Parathyroid adenoma (tissue), 2 donors: ENCODE measurements around the gene NOTCH1.
A peak's percentile ranks its signal among the peaks of the same experiment; 100 is the strongest.

ENCODE experiments used
- H2AFZ ChIP-seq: fragments of 300-600 bp; sonication (generic); one replicate; pipeline ENCODE4 v1.7.0; 2017; ENCODE audit warnings: antibody characterized with exemption, mild to moderate bottlenecking
- H3K27ac ChIP-seq: fragments of 300-600 bp; sonication (generic); one replicate; pipeline ENCODE4 v1.7.0; 2017
- H3K27me3 ChIP-seq: fragments of 300-600 bp; sonication (generic); one replicate; pipeline ENCODE4 v1.7.0; 2017; ENCODE audit warnings: low read length; ENCODE audit not compliant: control insufficient read depth, insufficient read depth
- H3K36me3 ChIP-seq: fragments of 300-600 bp; sonication (generic); one replicate; pipeline ENCODE4 v1.7.0; 2017; ENCODE audit warnings: low read length; ENCODE audit not compliant: control insufficient read depth, insufficient read depth
- H3K4me1 ChIP-seq: fragments of 300-600 bp; sonication (generic); one replicate; pipeline ENCODE4 v1.7.0; 2017; ENCODE audit warnings: control low read depth
- H3K4me2 ChIP-seq: fragments of 300-600 bp; sonication (generic); one replicate; pipeline ENCODE4 v1.7.0; 2017; ENCODE audit warnings: low read length
- H3K4me3 ChIP-seq: fragments of 300-600 bp; sonication (generic); one replicate; pipeline ENCODE4 v1.7.0; 2017; ENCODE audit warnings: low read depth, low read length
- H3K79me2 ChIP-seq: fragments of 300-600 bp; sonication (generic); one replicate; pipeline ENCODE4 v1.7.0; 2017; ENCODE audit warnings: control low read depth
- H3K9ac ChIP-seq: fragments of 300-600 bp; sonication (generic); one replicate; pipeline ENCODE4 v1.7.0; 2017; ENCODE audit warnings: mild to moderate bottlenecking
- H3K9me3 ChIP-seq: fragments of 300-600 bp; sonication (generic); one replicate; pipeline ENCODE4 v1.7.0; 2017; ENCODE audit warnings: low read length; ENCODE audit not compliant: control insufficient read depth
- TF ChIP-seq, protein P1 (sequence below): fragments of 300-600 bp; sonication (generic); IDR thresholded peaks from one replicate; pipeline ENCODE4 v1.7.0; 2017; ENCODE audit warnings: antibody characterized with exemption, mild to moderate bottlenecking
- donor health status: primary hyperparathyroidism.

Gene NOTCH1

GRCh38 chr9:136486823-136487620 is 58.8 kb downstream of the NOTCH1 start:
- no peak overlapping the region for H3K4me3 ChIP-seq
- H3K36me3 ChIP-seq: no peaks in the 10 kb centered on the region
- TF ChIP-seq, protein P1, sequence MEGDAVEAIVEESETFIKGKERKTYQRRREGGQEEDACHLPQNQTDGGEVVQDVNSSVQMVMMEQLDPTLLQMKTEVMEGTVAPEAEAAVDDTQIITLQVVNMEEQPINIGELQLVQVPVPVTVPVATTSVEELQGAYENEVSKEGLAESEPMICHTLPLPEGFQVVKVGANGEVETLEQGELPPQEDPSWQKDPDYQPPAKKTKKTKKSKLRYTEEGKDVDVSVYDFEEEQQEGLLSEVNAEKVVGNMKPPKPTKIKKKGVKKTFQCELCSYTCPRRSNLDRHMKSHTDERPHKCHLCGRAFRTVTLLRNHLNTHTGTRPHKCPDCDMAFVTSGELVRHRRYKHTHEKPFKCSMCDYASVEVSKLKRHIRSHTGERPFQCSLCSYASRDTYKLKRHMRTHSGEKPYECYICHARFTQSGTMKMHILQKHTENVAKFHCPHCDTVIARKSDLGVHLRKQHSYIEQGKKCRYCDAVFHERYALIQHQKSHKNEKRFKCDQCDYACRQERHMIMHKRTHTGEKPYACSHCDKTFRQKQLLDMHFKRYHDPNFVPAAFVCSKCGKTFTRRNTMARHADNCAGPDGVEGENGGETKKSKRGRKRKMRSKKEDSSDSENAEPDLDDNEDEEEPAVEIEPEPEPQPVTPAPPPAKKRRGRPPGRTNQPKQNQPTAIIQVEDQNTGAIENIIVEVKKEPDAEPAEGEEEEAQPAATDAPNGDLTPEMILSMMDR: no peak
- H3K4me1 ChIP-seq: no peaks in the 10 kb centered on the region
- no peaks in the 10 kb centered on the region for H3K9me3 ChIP-seq
- H2AFZ ChIP-seq: no peak overlapping the region
- H3K79me2 ChIP-seq: no peaks in the 10 kb centered on the region
- H3K27ac ChIP-seq: no peak overlapping the region
- H3K27me3 ChIP-seq: no peaks in the 10 kb centered on the region
- no peak overlapping the region for H3K4me2 ChIP-seq
- no peak overlapping the region for H3K9ac ChIP-seq

DNA sequence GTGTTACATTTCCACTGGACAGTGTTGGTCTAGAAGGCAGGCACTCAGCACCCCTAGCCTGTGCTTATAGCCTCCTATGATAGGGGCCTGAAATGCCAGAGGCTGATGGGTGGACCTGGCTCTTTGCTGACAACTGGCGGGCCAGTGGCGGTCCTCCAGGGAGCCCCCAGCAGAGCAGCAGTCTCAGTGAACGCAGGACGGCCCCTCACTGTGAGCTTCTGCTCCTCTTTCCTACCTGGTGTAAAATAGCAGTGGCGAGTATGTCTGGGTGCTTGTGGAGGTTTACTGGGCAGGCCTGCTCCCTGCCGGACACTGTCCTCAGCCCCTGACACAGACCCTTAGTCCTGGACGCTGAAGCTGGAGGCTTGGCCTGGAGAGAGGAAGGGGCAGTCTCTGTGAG is 59.7 kb downstream of the NOTCH1 start:
- Histone ChIP-seq H3K9ac (no peak overlapping the region), H3K27ac (no peak overlapping the region), H3K27me3 (no peaks in the 10 kb centered on the region), H2AFZ (no peak overlapping the region), H3K4me3 (no peak overlapping the region), H3K9me3 (no peaks in the 10 kb centered on the region), H3K4me1 (peaks cover 3% of the 10 kb centered on the region), H3K36me3 (no peaks in the 10 kb centered on the region), H3K4me2 (no peak overlapping the region), H3K79me2 (peaks cover 3% of the 10 kb centered on the region)
- TF ChIP-seq, protein P1: no peak

DNA sequence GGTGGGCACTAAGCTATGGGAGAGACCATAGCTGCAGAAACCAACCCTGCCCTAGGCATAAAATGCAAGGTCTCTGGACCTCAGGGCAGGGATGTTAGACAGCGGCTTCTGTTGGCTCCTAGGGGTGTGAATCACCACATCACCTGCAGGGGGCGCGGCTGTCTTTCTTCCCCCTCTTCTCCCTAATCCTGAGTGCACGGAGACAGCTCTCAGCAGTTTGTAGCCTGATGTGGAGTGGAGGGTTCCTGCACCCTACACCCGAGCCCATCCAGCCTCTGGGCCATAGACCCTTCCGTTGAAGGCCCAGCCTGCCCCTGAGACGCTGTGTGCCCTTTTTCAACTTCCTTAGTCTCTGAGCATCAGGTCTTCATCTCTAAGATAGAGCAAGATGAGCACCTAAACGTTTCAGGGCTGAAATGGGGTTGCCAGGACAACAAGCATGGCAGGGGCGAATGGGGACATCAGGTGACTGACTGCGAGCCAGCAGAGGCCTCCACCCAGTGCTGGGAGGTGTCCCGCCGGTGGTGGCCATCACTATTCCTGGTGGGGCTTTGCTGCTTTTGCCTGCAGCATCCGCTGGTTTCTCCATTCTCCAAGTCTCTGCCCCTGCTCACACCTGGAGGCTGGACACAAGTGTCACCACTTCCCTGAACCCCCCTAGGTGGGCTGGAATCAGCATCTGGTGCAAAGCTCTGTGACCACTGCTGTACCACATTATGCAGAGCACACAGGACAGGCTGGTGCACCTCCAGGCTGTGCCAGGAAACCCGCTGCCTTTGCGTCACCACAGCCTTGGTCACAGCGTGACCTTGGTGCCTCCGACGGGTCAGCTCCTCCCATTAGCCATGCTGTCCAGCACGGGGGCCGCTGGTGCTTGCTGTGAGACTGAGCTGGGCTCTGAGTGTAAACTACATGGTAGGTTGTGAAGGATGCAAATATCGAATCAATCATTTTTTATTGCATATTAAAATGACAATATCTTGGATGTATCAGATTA is 60.5 kb downstream of the NOTCH1 start:
- no peak overlapping the region for H3K4me2 ChIP-seq
- TF ChIP-seq, protein P1: peak; percentile 64
- no peaks in the 10 kb centered on the region for H3K9me3 ChIP-seq
- H2AFZ ChIP-seq: no peak overlapping the region
- no peaks in the 10 kb centered on the region for H3K36me3 ChIP-seq
- H3K4me3 ChIP-seq: no peak overlapping the region
- H3K79me2 ChIP-seq: peaks cover 9% of the 10 kb centered on the region
- no peaks in the 10 kb centered on the region for H3K27me3 ChIP-seq
- H3K27ac ChIP-seq: no peak overlapping the region
- no peak overlapping the region for H3K9ac ChIP-seq
- peaks cover 3% of the 10 kb centered on the region for H3K4me1 ChIP-seq

- Histone ChIP-seq H2AFZ (peak overlapping the region; percentile 78), H3K9me3 (no peaks in the 10 kb centered on the region), H3K27ac (peak overlapping the region; percentile 99), H3K4me3 (peak overlapping the region; percentile 71), H3K27me3 (no peaks in the 10 kb centered on the region), H3K79me2 (peaks cover 12% of the 10 kb centered on the region), H3K36me3 (no peaks in the 10 kb centered on the region), H3K9ac (no peak overlapping the region), H3K4me2 (peak overlapping the region; percentile 70), H3K4me1 (peaks cover 3% of the 10 kb centered on the region)
- TF ChIP-seq, protein P1: no peak
These were observed 61.4 kb downstream of the NOTCH1 start for GRCh38 chr9:136484153-136485048.
